ENCODE results near the gene GALNT8. TPM values are rescaled to one million over a fixed set of nuclear protein-coding genes. Genes with fewer than 3 reads are reported as not detected.

Gene GALNT8
- total RNA-seq, 1 donor from 2014 or later: not detected

- no peaks in the 10 kb centered on the region for H3K36me3 ChIP-seq
- no peaks in the 10 kb centered on the region for H3K27me3 ChIP-seq
- H3K4me3 ChIP-seq: no peak overlapping the region
- DNase-seq (ENCODE audit: low spot score in 2 of 2): no peak
- H3K4me1 ChIP-seq: no peaks in the 10 kb centered on the region
- no peaks in the 10 kb centered on the region for H3K9me3 ChIP-seq
- H3K27ac ChIP-seq: no peak overlapping the region
- intact Hi-C loops (cut with DNase I): no loop called here
- TF ChIP-seq CTCF (IDR thresholded peaks at IDR 0.05): no peak
These were observed 76.7 kb downstream of the GALNT8 start for GRCh38 chr12:4796694-4797482.

- Histone ChIP-seq H3K36me3 (no peaks in the 10 kb centered on the region), H3K27ac (no peak overlapping the region), H3K4me3 (no peak overlapping the region), H3K4me1 (no peaks in the 10 kb centered on the region), H3K27me3 (no peaks in the 10 kb centered on the region), H3K9me3 (no peaks in the 10 kb centered on the region)
- no peak for DNase-seq (ENCODE audit: low spot score in 2 of 2)
- TF ChIP-seq CTCF (IDR thresholded peaks at IDR 0.05): no peak
- intact Hi-C loops (cut with DNase I): no loop called here
These were observed 80.4 kb downstream of the GALNT8 start for GRCh38 chr12:4800555-4800954.

- intact Hi-C loops (cut with DNase I): no loop called here
- Histone ChIP-seq H3K36me3 (no peaks in the 10 kb centered on the region), H3K27me3 (no peaks in the 10 kb centered on the region), H3K4me1 (no peaks in the 10 kb centered on the region), H3K4me3 (no peak overlapping the region), H3K27ac (no peak overlapping the region), H3K9me3 (no peaks in the 10 kb centered on the region)
- DNase-seq (ENCODE audit: low spot score in 2 of 2): no peak
- no peak for TF ChIP-seq CTCF (IDR thresholded peaks at IDR 0.05)
These were observed 82.6 kb downstream of the GALNT8 start for GRCh38 chr12:4802841-4803240.

GRCh38 chr12:4806439-4807115 lies 86.4 kb downstream of the GALNT8 start:
- DNase-seq (ENCODE audit: low spot score in 2 of 2): no peak
- no peak overlapping the region for H3K27ac ChIP-seq
- H3K9me3 ChIP-seq: no peaks in the 10 kb centered on the region
- H3K36me3 ChIP-seq: no peaks in the 10 kb centered on the region
- H3K4me1 ChIP-seq: peaks cover 0 to 3% of the 10 kb centered on the region in 2 donors
- H3K4me3 ChIP-seq: no peak overlapping the region
- no peak for TF ChIP-seq CTCF (IDR thresholded peaks at IDR 0.05)
- no peaks in the 10 kb centered on the region for H3K27me3 ChIP-seq
- intact Hi-C loops (cut with DNase I): no loop called here

GRCh38 chr12:4807116-4807783 lies 87.0 kb downstream of the GALNT8 start:
- H3K36me3 ChIP-seq: no peaks in the 10 kb centered on the region
- DNase-seq (ENCODE audit: low spot score in 2 of 2): no peak
- H3K4me3 ChIP-seq: no peak overlapping the region
- no peaks in the 10 kb centered on the region for H3K27me3 ChIP-seq
- intact Hi-C loops (cut with DNase I): no loop called here
- H3K27ac ChIP-seq: no peak overlapping the region
- H3K9me3 ChIP-seq: no peaks in the 10 kb centered on the region
- peaks cover 0 to 3% of the 10 kb centered on the region in 2 donors for H3K4me1 ChIP-seq
- TF ChIP-seq CTCF (IDR thresholded peaks at IDR 0.05): no peak

Data from ascending aorta (tissue), 2 donors.